GM19099 (cell line): ENCODE measurements around the gene RHOF.
A peak's percentile ranks its signal among the peaks of the same experiment; 100 is the strongest.

Experiments used
- POLR2A ChIP-seq: IDR thresholded peaks from 3 replicates; pipeline ENCODE4 v1.6.1; 2011; ENCODE audit warnings: low read depth; ENCODE audit not compliant: insufficient read length; ENCODE audit errors: extremely low read depth

The RHOF gene

GRCh38 chr12:121783766-121784165 is 9.7 kb downstream of the RHOF start:
- no peak for TF ChIP-seq POLR2A

- no peak for TF ChIP-seq POLR2A
Measured at GRCh38 chr12:121781998-121782979, 11.2 kb downstream of the RHOF start.

- TF ChIP-seq POLR2A = no peak
Measured at GRCh38 chr12:121781484-121781997, 11.9 kb downstream of the RHOF start.

- no peak for TF ChIP-seq POLR2A
Measured at GRCh38 chr12:121780429-121780828, 13.1 kb downstream of the RHOF start.

GRCh38 chr12:121779422-121779895 is 14.0 kb downstream of the RHOF start:
- no peak for TF ChIP-seq POLR2A

GRCh38 chr12:121778567-121779421 is 14.7 kb downstream of the RHOF start:
- peak; percentile 27 for TF ChIP-seq POLR2A

GRCh38 chr12:121776190-121777098 is 17.0 kb downstream of the RHOF start:
- no peak for TF ChIP-seq POLR2A

- no peak for TF ChIP-seq POLR2A
Measured at GRCh38 chr12:121775501-121775900, 18.0 kb downstream of the RHOF start.

- TF ChIP-seq POLR2A = no peak
Measured at GRCh38 chr12:121774968-121775474, 18.5 kb downstream of the RHOF start.

- no peak for TF ChIP-seq POLR2A
Measured at GRCh38 chr12:121773011-121773777, 20.3 kb downstream of the RHOF start.

GRCh38 chr12:121770813-121771625 is 22.5 kb downstream of the RHOF start:
- TF ChIP-seq POLR2A = no peak

- no peak for TF ChIP-seq POLR2A
Measured at GRCh38 chr12:121770388-121770787, 23.1 kb downstream of the RHOF start.

- no peak for TF ChIP-seq POLR2A
Measured at GRCh38 chr12:121769831-121770301, 23.6 kb downstream of the RHOF start.

GRCh38 chr12:121769297-121769830 is 24.1 kb downstream of the RHOF start:
- no peak for TF ChIP-seq POLR2A
